GM18498 (cell line): ENCODE results near the gene SERPINE3.

Source experiments
- ATAC-seq: cut with Tn5 transposase; IDR thresholded peaks from one replicate; pipeline ENCODE4 v1.9.1; 2021; ENCODE audit warnings: mild to moderate bottlenecking, moderate library complexity; ENCODE audit not compliant: unreplicated experiment

The SERPINE3 gene

DNA sequence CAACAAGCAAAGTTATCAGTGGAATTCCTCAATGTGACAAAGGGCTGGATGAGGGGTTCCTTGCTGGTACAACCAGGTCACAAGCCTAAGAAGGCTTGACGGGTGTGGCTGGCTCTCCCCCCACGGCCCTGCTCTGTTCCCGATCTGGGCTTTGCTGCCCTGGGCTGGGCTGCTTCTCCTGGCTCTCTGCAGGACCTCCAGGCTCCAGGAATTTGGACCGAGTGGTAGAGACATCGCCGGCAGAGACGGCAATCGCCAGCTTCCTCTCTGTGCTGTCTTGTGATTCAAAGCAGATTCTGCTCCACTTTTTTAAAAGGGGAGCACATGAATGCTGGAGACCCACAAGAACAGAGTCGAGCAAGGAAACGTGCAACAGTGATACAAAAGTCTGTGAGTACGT lies at the start of gene SERPINE3:
Gene SERPINE3 (plus strand): TSS at position 338 of the 400 bp plus-strand sequence. CDS start 1,401 bp downstream, outside the sequence.
- no peak for ATAC-seq

DNA sequence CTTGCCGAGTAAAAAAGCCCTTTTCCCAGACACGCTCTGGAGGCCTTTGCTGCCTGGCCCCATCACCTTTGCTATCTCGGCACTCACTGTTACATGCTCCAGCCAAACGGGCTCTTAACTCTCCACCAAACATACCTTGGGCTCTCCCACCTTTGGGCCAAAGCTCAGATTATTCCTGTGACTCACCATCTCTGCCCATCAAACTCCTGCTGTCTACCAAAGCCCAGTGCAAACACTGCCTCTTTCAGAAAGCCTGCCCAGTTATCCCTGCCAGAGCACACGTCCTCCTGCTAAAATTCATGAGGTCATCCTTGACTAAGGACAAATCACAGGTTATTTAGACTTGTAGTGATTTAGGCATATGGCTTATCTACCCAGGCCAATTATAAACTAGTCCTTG lies 48.1 kb upstream of the SERPINE3 start:
- ATAC-seq, result no peak

DNA sequence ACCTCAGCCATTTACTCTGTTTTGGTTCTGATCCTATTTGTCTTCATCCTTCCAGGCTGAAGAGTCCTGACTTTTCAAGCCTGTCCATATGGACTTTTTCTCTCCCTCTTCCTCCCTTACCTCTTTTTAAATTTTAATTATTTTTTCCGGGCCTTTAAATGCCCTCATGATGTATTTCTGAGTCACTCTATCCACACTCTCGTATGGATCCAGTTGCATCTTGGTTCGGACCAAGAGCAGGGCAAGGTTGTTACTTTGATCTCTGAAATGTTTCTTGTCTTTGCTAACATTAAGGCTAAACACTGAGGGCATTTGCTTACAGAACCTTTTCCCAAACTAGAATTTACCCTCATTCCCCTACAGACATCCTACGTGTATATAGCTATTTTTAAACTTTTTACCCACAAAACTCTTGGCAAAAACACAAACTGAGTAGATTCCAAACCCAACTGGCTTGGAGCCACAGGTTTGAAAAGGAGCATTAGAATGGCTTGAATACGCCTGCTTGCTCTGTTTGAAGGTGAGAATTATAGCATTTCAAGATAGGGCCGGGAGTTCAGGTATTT lies 47.4 kb upstream of the SERPINE3 start:
- ATAC-seq, result no peak

DNA sequence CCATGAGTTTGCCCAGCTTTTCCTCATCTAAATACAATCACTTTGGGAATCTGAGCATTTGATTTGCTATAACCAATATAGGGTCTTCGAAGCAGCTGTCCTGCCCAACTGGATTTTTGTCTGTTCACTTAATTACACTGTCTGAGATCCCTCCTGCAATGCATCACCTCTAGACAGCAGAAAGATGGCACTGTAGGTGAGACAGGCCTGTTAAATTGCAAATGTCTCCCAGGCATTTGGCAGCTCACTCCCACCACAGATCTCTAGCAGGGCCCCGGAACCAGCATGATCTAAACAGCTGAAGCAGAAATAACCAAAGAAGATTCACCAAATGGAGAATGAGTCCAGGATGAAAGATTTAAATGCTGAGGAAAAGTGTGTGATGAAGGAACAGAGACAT lies 41.9 kb upstream of the SERPINE3 start:
- ATAC-seq, result no peak

DNA sequence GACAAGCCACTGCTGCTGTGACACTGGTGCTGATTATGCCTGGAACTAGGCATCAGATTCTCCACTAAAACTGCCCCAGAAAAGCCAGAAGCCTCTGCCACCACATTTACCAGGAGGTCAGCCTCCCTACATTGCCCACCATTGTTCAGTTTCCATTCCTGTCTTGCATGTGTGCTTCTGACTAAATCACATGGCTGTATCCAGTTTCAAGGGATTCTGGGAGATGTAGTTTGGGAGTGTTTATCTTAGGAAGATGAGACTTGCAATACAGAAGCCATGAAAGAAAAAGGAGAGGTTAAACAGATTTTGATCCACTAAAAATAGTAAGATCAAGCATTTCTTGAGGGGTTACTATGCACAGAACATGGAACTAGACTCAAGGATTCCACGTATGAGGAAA lies 40.7 kb upstream of the SERPINE3 start:
- ATAC-seq, result no peak

DNA sequence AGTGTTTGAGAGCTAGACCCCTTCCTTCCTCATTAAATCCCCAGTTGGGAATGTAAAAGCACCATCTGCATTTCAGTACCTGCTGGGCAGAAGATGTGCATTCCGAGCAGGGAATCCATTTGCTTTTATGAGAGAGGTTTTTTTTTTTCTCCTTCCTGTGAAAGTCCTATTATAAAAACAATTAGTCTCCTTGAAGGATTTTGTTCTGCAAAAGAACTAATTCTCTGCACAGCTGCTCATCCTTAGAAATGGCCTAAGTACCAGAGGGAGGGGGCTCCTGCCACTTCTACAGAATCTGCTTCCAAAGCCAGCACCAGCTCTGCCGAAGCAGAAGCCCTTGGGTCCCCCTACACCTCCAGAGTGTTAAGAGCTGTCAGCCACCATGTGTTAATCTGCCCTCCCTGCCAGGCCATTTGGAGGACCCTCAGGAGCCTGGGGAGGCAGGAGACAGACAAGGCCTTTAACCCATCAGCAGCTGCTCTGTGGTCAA lies 36.4 kb upstream of the SERPINE3 start:
- ATAC-seq, result no peak

DNA sequence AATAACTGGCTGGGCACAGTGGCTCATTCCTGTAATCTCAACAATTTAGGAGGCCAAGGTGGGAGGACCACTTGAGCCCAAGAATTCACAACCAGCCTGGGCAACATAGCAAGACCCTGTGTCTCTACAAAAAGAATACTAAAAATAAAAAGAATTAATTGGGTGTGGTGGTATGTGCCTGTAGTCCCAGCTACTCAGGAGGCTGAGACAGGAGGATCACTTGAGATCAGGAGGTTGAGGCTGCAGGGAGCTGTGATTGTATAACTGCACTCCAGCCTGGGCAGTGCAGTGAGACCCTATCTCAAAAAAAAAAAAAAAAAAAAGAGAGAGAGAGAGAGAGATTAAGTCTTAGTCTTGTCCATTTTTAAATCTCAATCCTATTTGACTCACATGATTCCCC lies 35.6 kb upstream of the SERPINE3 start:
- no peak for ATAC-seq

DNA sequence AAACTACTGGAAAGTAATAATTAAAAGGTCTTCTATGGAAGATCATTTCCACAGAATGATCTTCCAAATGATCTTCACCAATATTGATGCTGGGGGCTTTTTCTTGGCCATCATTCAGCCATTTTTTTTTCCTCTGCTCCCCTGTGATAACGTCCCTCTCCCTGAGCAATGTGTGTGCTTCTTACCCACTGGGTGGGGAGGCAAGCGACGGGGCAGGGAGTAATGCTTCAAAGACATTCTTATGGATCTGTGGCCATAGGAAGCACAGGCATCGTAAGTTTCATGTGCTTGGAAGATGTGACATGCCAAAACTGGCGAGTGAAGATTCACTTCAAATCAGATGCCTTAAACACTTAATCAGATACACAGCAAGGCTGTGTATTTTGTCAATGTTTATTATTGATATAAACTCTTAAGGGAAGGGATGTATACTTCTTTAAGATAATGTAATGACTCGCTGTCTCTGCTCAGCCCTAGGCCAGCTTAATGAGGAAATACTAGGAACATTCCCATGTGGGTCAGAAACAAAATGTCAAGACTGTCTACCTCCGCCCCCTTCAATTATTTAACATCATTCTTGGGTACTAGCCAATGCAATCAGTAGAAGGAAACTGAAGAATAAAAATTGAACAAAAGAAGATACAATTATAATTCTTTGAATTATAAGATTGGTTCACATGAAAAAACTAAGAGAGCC lies 34.1 kb upstream of the SERPINE3 start:
- ATAC-seq, result no peak

DNA sequence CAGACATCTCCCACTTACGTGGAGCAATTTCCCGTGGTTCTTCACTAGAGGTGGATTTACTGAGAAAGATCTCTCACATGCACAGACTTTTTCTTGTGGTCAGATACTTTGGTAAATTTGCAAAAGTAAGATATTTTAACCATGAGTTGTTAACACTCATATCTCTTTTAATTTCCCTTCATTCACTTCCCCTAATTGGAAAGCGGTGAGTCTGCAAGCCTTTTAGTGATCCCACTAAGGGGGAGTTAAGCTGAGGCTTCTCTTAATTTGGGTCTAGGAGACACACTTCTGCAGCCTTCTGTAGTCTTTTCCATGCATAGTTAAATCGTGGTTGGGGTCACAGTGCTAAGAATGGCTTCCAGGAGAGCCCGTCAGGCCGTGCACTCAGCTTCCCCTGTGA lies 30.7 kb upstream of the SERPINE3 start:
- no peak for ATAC-seq

DNA sequence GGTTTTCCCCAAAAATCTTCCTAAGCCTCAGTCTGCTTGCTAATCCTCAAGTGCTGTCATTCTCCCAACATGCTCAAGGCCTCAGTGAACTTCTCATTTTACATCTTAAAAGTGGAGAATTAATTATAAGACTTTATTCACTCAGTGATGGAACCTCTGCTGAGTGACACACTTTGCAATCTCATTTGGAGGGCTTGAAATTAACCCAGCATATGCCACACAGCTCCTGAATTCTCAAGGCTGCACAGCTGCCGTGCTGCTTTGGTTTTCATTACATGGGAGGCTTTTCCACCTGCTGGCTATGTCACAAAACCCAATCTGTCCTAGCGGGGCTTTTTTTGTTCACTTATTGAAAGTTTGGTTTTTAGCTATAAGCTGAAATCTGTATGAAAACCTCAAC lies 28.3 kb upstream of the SERPINE3 start:
- ATAC-seq, result no peak

DNA sequence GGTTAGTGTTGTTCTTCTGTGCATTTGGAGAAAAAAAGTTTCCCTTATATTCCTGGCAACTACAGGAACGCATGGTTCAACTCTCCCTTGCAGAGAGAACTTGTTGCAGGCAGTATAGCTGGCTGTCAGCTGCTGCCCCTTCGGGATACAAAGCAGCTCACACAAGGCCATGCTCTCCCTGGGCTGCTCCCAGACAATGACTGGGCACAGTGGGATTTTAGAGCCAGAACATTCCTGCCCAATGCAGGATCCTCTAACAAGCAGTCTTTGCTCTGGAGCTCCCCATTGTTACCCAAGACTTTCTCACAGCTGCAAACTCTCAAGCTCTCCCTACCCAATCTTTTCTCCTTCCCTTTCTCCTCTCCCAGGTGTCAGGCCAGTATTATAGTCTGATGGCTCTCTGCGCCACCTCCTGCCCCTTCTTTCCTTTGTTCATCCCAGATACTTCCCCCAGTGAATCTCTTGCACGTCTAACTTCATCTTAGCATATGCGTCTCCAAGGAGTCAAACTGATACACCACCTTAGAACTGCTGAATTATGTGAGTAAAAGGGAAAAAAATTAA lies 27.5 kb upstream of the SERPINE3 start:
- no peak for ATAC-seq

DNA sequence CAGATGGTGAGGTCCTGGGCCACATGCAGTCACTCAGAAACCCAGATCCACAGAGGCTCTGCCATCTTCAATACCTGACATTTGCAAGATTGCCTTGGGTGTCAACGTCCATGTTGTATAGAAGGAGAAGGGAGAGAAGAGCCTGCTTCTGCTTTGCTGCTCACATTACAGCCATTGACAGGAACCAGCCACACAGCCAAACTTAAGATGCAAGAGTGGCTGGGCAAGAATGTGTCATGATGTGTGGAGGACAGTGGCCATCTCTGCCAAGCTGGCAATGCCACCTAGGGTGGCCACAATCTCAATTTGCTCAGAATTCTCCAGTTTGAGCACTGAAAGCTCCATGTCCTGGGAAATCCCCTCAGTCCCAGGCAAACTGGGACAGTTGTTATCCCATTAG lies 25.9 kb upstream of the SERPINE3 start:
- no peak for ATAC-seq

DNA sequence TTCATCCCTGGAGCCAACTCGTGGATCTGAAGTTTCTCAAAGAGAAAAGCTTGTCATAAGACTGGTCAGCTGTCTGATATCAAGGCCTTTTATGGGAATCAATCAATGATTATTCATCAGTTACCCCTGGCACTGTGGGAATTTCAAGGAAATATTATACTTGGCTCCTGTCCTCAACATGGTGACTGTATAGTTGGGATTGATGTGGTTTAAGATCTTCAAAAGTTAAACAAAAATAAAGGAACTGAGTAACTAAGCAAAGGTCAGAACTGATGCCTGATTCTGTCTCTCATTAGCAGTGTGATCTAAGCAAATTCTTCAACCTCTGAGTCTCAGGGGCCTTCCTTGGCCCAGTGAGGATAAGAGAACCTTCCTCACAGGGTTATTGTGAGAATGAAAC lies 22.2 kb upstream of the SERPINE3 start:
- ATAC-seq, result no peak

DNA sequence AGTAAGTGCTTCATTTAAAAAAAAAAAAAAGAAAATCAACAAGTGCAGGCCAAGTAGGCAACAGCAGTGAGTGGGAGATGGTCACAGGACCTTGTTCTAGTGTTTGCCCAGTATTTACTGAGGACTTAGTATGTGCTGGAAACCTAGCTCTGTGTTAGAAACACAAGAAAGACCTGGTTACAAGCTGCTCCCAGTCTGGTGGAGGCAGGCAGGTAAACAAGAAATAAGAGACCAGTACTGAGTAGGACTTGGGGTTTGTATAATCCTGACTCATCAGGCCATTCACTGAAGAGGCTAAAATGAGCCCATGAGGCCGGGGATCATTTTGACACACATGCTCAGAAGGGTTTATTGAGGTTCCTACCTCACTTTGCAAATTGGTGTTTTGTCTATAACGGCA lies 21.5 kb upstream of the SERPINE3 start:
- no peak for ATAC-seq

DNA sequence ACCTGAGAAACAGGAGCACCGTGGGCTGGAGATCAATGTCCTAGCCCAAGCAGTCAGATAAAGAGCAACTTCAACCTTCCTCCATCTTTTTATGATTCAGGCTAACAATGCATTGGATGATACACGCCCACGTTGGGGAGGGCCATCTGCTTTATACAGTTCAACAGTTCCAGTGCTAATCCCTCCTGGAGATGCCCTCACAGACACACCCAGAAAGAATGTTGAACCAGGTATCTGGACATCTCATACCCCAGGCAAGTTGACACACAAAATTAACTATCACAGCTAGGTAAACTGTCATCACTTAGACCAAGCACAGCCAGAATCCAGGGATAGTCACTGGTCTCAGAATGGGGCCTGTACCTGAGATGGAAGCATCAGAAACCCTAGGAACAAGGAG lies 20.6 kb upstream of the SERPINE3 start:
- no peak for ATAC-seq

DNA sequence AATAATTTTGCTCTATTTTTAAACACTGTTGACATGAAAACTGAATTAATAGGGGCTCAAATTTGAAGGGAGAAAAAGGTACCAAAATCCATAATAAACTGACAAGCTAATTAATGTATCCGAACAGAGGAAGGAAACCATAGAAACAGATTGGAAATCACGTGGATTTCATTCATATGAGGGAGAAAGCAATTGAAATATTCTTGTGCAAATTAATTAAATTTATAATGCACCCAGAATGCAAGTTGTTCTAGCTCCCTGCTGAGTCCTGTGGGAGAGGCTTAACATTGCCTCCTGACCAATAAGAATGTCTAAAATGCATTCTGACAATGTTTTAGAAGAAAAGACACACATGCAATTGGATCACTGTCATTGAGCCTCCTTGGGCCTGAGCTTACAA lies 17.7 kb upstream of the SERPINE3 start:
- no peak for ATAC-seq

DNA sequence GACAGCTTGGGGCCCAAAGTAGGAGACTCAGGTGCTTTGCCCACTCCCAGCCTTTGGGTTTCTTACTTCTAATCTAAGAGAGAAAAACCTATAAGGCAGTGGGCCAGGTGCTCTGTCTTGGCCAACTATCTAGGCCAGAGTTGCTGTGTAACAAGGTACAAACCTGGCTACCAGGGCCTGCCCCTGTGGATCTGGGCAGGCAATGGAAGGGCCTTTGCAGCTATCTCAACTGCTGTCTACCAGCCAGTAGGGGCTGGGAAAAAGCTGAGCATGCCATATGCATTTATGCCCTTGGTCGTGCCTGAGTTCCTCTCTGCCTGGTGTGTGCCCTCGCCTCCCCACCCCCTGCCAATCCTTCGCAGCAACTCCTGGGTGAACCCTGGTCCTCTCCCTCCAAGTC lies 16.7 kb upstream of the SERPINE3 start:
- no peak for ATAC-seq

DNA sequence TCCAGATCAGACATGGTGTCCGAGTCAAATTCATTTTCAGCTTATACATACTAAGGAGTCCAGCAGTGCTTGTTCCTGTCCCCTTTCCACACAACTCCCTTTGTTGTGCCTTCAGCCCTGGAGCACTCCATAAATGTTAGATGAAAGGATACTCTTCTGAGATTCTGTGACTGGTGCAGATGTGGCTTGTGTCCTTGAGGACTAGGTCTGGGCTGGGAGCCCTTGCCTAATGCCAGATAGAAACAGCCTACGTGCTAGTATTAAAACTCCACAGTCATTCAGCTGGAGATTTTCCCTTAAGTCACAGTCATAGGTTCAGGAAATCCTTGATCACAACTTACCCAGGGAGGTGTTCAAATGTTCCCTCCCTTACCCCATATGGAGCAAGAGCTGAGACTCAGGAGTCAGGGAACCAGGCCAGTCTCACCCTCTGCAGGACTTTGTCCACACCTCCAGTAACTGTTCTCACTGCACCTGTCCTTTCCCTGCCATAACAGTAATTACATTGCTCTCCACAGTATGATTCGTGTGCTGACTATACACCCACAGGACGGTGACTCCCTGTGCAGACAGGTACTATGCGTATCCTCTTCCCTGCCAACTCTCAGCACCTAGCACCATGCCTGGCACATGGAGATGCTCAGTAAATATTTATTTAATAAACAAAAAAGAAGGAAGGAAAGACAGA lies 15.5 kb upstream of the SERPINE3 start:
- ATAC-seq, result no peak

DNA sequence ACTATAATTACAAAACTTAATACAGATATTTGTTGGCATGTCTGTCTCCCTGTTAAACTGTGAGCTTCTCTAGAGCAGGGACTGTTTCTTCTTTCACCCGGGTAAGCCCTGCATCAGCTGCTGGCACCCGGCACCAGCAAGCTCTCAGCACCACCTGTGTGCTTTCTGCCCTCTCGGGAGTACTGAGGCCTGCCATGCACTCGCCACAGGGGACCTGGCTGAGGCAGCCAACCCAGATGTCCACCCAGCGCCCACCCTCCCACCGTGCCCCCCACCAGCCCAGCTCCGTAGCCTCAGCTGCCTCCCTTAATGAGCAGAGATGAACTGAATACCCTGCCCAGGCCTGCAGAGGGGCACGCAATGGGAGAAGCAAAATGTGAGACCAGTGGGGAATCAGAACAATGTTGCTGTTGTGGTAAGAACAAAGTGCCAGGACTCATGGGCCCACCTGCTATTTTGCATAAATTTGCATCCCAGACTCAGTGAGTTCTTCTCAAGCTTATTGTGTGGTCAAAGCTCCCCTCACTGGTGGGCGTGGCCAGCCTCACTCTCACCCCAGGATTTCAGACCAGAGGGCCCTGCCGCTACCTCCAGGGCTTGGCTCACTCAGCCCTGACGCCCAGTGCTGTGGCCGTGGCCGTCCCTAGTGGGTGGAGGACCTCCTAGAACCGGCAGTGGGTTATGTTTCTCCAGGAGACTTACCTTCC lies 14.6 kb upstream of the SERPINE3 start:
- ATAC-seq, result peak; percentile 59

DNA sequence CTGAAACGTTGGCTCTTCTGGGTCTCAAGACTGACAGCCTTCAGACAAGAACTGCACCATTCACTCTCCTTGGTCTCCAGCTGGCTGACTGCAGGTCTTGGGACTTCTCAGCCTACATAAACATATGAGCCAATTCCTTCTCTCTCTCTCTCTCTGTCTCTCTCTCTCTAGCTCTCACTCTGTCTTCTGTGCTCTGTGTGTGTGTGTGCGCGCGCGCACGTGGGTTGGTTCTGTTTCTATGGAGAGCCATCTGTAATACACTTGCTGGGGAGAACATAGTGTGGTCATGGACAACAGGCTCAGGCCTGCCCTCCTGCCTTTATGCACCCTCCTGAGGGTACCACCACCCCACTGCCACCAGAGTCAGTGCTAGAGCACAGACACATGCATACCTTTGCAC lies 13.7 kb upstream of the SERPINE3 start:
- no peak for ATAC-seq

DNA sequence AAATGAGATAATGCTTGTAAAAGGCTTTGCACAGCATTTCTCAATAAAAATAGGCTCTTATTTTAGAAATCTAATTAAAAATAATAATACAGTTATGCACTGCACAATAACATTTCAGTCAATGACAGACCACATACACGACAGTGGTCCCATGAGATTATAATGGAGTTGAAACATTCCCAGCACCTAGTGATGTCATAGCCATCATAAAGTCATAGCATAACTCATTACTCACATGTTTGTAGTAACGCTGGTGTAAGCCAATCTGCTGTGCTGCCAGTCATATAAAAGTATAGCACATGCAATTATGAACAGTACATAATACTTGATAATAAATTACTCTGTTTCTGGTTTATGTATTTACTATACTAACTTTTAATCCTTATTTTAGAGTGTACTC lies 12.7 kb upstream of the SERPINE3 start:
- ATAC-seq, result no peak
